ENCODE results near the gene TBC1D4. TPM values are rescaled to one million over a fixed set of nuclear protein-coding genes. Genes with fewer than 3 reads are reported as not detected.

The TBC1D4 gene
- total and polyA plus RNA-seq, 2 experiments from 2014 or later = 18.7 to 38.2 TPM

DNA sequence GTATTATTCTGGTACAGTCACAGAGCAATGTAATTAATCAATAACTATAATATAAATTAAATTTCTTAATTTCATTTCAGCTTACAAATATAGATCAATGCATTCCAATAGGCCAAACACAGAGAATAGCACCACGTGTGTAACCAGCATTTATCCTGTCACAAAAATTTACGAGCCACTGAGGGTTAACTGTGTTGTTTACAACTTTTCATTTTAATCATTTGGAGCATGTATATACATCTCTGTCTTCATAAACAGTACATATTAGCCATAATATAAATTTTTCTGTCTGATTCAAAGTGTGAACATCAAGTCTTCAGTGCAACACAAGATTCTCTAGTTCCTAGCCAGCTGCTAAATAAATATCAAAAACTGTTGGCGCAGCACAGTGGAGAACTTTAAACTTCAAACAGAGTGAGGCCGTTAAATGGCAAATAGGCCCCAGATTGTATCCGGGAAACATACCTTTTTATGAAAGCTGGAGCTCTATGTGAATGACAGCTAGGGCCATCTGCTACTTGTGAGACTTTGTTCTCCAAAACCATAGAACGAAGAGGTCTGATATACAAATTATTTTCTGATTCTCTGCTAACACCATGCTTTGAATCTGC lies 105.1 kb downstream of the TBC1D4 start (continued):
- TF ChIP-seq, protein P1, sequence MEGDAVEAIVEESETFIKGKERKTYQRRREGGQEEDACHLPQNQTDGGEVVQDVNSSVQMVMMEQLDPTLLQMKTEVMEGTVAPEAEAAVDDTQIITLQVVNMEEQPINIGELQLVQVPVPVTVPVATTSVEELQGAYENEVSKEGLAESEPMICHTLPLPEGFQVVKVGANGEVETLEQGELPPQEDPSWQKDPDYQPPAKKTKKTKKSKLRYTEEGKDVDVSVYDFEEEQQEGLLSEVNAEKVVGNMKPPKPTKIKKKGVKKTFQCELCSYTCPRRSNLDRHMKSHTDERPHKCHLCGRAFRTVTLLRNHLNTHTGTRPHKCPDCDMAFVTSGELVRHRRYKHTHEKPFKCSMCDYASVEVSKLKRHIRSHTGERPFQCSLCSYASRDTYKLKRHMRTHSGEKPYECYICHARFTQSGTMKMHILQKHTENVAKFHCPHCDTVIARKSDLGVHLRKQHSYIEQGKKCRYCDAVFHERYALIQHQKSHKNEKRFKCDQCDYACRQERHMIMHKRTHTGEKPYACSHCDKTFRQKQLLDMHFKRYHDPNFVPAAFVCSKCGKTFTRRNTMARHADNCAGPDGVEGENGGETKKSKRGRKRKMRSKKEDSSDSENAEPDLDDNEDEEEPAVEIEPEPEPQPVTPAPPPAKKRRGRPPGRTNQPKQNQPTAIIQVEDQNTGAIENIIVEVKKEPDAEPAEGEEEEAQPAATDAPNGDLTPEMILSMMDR (conservative IDR thresholded peaks at IDR 0.05; ENCODE audit: low read depth in 2 of 2) = no peak
- TF ChIP-seq, protein P2, sequence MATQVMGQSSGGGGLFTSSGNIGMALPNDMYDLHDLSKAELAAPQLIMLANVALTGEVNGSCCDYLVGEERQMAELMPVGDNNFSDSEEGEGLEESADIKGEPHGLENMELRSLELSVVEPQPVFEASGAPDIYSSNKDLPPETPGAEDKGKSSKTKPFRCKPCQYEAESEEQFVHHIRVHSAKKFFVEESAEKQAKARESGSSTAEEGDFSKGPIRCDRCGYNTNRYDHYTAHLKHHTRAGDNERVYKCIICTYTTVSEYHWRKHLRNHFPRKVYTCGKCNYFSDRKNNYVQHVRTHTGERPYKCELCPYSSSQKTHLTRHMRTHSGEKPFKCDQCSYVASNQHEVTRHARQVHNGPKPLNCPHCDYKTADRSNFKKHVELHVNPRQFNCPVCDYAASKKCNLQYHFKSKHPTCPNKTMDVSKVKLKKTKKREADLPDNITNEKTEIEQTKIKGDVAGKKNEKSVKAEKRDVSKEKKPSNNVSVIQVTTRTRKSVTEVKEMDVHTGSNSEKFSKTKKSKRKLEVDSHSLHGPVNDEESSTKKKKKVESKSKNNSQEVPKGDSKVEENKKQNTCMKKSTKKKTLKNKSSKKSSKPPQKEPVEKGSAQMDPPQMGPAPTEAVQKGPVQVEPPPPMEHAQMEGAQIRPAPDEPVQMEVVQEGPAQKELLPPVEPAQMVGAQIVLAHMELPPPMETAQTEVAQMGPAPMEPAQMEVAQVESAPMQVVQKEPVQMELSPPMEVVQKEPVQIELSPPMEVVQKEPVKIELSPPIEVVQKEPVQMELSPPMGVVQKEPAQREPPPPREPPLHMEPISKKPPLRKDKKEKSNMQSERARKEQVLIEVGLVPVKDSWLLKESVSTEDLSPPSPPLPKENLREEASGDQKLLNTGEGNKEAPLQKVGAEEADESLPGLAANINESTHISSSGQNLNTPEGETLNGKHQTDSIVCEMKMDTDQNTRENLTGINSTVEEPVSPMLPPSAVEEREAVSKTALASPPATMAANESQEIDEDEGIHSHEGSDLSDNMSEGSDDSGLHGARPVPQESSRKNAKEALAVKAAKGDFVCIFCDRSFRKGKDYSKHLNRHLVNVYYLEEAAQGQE (IDR thresholded peaks at IDR 0.05; ENCODE audit: unreplicated experiment) = no peak

DNA sequence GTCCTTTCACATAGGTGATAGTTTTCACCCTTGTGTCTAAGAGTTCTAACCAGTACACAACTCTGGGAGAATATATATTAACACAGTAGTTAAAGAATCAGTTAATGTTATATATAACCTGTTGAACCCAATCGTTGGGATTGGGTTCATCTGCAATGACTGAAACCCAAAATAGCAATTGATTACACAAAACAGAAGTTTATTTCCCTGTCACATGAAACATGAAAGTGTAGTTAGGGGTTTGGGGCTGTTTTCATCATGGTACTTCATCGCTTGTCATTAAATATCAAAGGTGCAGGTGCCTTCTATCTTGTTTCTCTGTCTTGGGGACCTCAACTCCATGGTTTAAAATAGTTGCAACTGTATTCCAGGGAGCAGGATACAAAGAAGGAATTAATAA lies 106.6 kb downstream of the TBC1D4 start:
- Mint-ChIP-seq H3K4me3 (no peak overlapping the region), H3K9me3 (no peaks in the 10 kb centered on the region), H3K27me3 (ENCODE audit: insufficient read depth, low read depth, poor library complexity) (no peaks in the 10 kb centered on the region), H3K36me3 (ENCODE audit: low read depth) (no peaks in the 10 kb centered on the region), H3K27ac (no peak overlapping the region), H3K4me1 (peaks cover 31% of the 10 kb centered on the region)
- no peak overlapping the region for H2AFZ ChIP-seq
- H3K9me2 ChIP-seq (ENCODE audit: insufficient read depth) = no peaks in the 10 kb centered on the region
- H3F3A ChIP-seq (replicated peaks; ENCODE audit: low read depth) = no peaks in the 10 kb centered on the region
- no peaks in the 10 kb centered on the region for H4K20me1 ChIP-seq (replicated peaks; ENCODE audit: insufficient read depth)
- H3K27me3 ChIP-seq (ENCODE audit: insufficient read depth) = no peaks in the 10 kb centered on the region
- H3K4me3 ChIP-seq = no peak overlapping the region
- no peak overlapping the region for H3K4me2 ChIP-seq
- H3K36me3 ChIP-seq (ENCODE audit: insufficient read depth) = no peaks in the 10 kb centered on the region
- H3K79me2 ChIP-seq (replicated peaks; ENCODE audit: insufficient read depth) = 0 out of 2 replicates have a peak, but pooled peaks cover 10% of the 10 kb centered on the region
- DNase-seq (ENCODE audit: low spot score) (no peak), ATAC-seq (no peak)
- H3K27ac ChIP-seq (ENCODE audit: low read depth) = no peak overlapping the region
- peaks cover 6% of the 10 kb centered on the region; the same call in 1 of the 2 replicates for H3K4me1 ChIP-seq (ENCODE audit: insufficient read depth)
- TF ChIP-seq ZNF331 (CRISPR knock-in tag; IDR thresholded peaks at IDR 0.05; ENCODE audit: low read depth) (no peak), NANOG (IDR thresholded peaks at IDR 0.05; ENCODE audit: borderline replicate concordance) (no peak), ZNF114 (CRISPR knock-in tag; IDR thresholded peaks at IDR 0.05) (no peak), EZH2 (IDR thresholded peaks at IDR 0.05; ENCODE audit: low read depth, unreplicated experiment) (no peak), CREB1 (CRISPR knock-in tag; IDR thresholded peaks at IDR 0.05; ENCODE audit: low read depth) (no peak), STAT1 (IDR thresholded peaks at IDR 0.05; ENCODE audit: unreplicated experiment) (no peak), JUNB (IDR thresholded peaks at IDR 0.05; ENCODE audit: unreplicated experiment) (no peak)
- TF ChIP-seq, protein P3, sequence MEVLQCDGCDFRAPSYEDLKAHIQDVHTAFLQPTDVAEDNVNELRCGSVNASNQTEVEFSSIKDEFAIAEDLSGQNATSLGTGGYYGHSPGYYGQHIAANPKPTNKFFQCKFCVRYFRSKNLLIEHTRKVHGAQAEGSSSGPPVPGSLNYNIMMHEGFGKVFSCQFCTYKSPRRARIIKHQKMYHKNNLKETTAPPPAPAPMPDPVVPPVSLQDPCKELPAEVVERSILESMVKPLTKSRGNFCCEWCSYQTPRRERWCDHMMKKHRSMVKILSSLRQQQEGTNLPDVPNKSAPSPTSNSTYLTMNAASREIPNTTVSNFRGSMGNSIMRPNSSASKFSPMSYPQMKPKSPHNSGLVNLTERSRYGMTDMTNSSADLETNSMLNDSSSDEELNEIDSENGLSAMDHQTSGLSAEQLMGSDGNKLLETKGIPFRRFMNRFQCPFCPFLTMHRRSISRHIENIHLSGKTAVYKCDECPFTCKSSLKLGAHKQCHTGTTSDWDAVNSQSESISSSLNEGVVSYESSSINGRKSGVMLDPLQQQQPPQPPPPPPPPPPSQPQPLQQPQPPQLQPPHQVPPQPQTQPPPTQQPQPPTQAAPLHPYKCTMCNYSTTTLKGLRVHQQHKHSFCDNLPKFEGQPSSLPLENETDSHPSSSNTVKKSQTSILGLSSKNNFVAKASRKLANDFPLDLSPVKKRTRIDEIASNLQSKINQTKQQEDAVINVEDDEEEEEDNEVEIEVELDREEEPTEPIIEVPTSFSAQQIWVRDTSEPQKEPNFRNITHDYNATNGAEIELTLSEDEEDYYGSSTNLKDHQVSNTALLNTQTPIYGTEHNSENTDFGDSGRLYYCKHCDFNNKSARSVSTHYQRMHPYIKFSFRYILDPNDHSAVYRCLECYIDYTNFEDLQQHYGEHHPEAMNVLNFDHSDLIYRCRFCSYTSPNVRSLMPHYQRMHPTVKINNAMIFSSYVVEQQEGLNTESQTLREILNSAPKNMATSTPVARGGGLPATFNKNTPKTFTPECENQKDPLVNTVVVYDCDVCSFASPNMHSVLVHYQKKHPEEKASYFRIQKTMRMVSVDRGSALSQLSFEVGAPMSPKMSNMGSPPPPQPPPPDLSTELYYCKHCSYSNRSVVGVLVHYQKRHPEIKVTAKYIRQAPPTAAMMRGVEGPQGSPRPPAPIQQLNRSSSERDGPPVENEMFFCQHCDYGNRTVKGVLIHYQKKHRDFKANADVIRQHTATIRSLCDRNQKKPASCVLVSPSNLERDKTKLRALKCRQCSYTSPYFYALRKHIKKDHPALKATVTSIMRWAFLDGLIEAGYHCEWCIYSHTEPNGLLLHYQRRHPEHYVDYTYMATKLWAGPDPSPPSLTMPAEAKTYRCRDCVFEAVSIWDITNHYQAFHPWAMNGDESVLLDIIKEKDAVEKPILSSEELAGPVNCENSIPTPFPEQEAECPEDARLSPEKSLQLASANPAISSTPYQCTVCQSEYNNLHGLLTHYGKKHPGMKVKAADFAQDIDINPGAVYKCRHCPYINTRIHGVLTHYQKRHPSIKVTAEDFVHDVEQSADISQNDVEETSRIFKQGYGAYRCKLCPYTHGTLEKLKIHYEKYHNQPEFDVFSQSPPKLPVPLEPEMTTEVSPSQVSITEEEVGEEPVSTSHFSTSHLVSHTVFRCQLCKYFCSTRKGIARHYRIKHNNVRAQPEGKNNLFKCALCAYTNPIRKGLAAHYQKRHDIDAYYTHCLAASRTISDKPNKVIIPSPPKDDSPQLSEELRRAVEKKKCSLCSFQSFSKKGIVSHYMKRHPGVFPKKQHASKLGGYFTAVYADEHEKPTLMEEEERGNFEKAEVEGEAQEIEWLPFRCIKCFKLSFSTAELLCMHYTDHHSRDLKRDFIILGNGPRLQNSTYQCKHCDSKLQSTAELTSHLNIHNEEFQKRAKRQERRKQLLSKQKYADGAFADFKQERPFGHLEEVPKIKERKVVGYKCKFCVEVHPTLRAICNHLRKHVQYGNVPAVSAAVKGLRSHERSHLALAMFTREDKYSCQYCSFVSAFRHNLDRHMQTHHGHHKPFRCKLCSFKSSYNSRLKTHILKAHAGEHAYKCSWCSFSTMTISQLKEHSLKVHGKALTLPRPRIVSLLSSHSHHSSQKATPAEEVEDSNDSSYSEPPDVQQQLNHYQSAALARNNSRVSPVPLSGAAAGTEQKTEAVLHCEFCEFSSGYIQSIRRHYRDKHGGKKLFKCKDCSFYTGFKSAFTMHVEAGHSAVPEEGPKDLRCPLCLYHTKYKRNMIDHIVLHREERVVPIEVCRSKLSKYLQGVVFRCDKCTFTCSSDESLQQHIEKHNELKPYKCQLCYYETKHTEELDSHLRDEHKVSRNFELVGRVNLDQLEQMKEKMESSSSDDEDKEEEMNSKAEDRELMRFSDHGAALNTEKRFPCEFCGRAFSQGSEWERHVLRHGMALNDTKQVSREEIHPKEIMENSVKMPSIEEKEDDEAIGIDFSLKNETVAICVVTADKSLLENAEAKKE (CRISPR knock-in tag; IDR thresholded peaks at IDR 0.05) = no peak
- TF ChIP-seq, protein P4, sequence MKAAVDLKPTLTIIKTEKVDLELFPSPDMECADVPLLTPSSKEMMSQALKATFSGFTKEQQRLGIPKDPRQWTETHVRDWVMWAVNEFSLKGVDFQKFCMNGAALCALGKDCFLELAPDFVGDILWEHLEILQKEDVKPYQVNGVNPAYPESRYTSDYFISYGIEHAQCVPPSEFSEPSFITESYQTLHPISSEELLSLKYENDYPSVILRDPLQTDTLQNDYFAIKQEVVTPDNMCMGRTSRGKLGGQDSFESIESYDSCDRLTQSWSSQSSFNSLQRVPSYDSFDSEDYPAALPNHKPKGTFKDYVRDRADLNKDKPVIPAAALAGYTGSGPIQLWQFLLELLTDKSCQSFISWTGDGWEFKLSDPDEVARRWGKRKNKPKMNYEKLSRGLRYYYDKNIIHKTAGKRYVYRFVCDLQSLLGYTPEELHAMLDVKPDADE (IDR thresholded peaks at IDR 0.05) = no peak
